ENCODE data around the gene ATP1B1.
A peak's percentile ranks its signal among the peaks of the same experiment; 100 is the strongest.

Gene ATP1B1

DNA sequence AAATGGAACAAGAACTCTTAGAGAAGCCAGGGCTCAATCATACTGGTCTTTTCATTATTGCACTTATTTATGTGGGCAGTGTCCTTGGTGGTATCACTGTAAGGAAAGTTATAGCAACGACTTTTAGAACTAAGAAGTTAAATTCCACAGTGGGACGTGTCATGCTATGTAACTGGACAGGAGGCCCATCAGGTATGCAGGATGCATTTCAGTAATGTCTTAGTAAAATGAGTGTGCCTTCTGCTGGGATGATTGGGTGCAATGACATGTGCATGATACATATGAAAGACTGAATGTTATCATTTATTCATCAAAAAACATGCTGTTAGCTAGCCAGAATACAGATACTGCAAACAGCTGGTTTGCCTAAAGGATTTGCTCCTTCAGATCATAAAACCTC is 6.9 kb upstream of the ATP1B1 start:
- DNase-seq: no peak
- H3K79me2 ChIP-seq (ENCODE audit: control insufficient read depth, insufficient read depth, low read length): no peaks in the 10 kb centered on the region
- no peak overlapping the region for H4K5ac ChIP-seq (ENCODE audit: low read length)
- no peak overlapping the region for H3K4me2 ChIP-seq (ENCODE audit: low read length)
- no peaks in the 10 kb centered on the region for H3K79me1 ChIP-seq (ENCODE audit: low read length)
- no peak overlapping the region for H4K8ac ChIP-seq (ENCODE audit: low read depth, low read length)
- no peak overlapping the region for H2BK120ac ChIP-seq (ENCODE audit: low read depth, low read length)
- H3K36me3 ChIP-seq (ENCODE audit: control insufficient read depth, insufficient read depth, low read length): no peaks in the 10 kb centered on the region
- H3K27ac ChIP-seq (ENCODE audit: low read depth, low read length): no peak overlapping the region
- no peak overlapping the region for H2AK5ac ChIP-seq (ENCODE audit: low read length)
- no peak overlapping the region for H3K23ac ChIP-seq (ENCODE audit: low read length)
- H3K56ac ChIP-seq (ENCODE audit: low read length): no peak overlapping the region
- no peak overlapping the region for H3K18ac ChIP-seq (ENCODE audit: low read length)
- no CpG with 5 or more reads among the region's 2 CpGs for WGBS (ENCODE audit: extremely low coverage, insufficient coverage, low lambda C conversion rate)
- H2BK15ac ChIP-seq (replicated peaks; ENCODE audit: low read depth): no peak overlapping the region
- H3K4ac ChIP-seq (ENCODE audit: low read depth, low read length): no peak overlapping the region
- no peak overlapping the region for H3K9ac ChIP-seq (ENCODE audit: low read length)
- no peaks in the 10 kb centered on the region for H3K27me3 ChIP-seq (ENCODE audit: insufficient read depth, low read length, poor library complexity)
- peaks cover 1% of the 10 kb centered on the region for H3K4me1 ChIP-seq (ENCODE audit: control insufficient read depth, low read depth, low read length)
- no peak overlapping the region for H2BK5ac ChIP-seq (ENCODE audit: low read length)
- no peak overlapping the region for H3K4me3 ChIP-seq (ENCODE audit: low read length)

DNA sequence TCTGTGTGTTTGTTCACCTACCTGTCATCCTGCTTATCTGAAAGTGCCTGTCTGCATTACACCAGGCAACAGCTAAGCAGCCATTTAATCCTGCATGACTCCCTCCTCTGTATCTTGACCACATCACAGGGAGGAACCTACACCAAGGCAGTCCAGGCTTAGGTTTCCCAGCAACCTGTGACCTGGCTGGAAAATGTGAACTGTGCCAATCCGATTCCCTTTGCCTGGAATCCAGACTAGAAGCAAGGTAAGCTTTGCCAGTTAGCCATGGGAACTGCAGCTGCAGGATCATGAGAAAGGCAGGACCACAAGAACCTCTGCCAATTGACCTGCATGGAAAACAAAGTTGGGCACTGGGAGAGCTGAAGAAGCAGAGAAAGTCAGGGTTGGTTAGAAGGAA is 6.3 kb upstream of the ATP1B1 start:
- Histone ChIP-seq H3K79me2 (ENCODE audit: control insufficient read depth, insufficient read depth, low read length) (no peaks in the 10 kb centered on the region), H3K27me3 (ENCODE audit: insufficient read depth, low read length, poor library complexity) (no peaks in the 10 kb centered on the region), H3K4ac (ENCODE audit: low read depth, low read length) (no peak overlapping the region), H2BK15ac (replicated peaks; ENCODE audit: low read depth) (no peak overlapping the region), H2BK5ac (ENCODE audit: low read length) (no peak overlapping the region), H3K23ac (ENCODE audit: low read length) (peak overlapping the region; percentile 19), H3K56ac (ENCODE audit: low read length) (no peak overlapping the region), H3K79me1 (ENCODE audit: low read length) (no peaks in the 10 kb centered on the region), H3K18ac (ENCODE audit: low read length) (no peak overlapping the region), H2BK120ac (ENCODE audit: low read depth, low read length) (no peak overlapping the region), H2AK5ac (ENCODE audit: low read length) (no peak overlapping the region), H3K36me3 (ENCODE audit: control insufficient read depth, insufficient read depth, low read length) (no peaks in the 10 kb centered on the region), H4K5ac (ENCODE audit: low read length) (no peak overlapping the region), H4K8ac (ENCODE audit: low read depth, low read length) (no peak overlapping the region), H3K9ac (ENCODE audit: low read length) (no peak overlapping the region), H3K27ac (ENCODE audit: low read depth, low read length) (no peak overlapping the region), H3K4me3 (ENCODE audit: low read length) (no peak overlapping the region), H3K4me1 (ENCODE audit: control insufficient read depth, low read depth, low read length) (peaks cover 1% of the 10 kb centered on the region), H3K4me2 (ENCODE audit: low read length) (no peak overlapping the region)
- no peak for DNase-seq
- WGBS (ENCODE audit: extremely low coverage, insufficient coverage, low lambda C conversion rate): no CpG with 5 or more reads among the region's 1 CpG

DNA sequence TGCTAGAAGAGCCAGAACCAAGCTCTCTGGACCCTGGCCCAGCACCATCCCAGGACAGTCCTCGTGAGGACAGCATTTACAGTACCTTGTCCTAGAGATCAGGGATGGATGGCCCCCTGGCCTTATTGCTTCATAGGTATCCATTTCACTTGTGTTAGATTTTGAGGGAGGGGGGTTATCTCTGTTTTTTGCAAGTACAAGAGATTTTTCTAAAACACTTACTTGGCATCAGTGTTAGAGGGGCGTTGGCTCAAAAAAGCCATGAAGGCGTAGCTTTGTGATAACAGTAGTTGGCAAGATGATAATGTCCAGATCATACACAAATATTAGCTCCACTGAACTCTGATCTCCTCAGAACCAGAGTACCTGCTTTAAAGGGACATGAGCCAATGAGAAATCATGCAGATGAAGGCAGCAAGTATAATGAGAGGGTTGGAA is 5.8 kb upstream of the ATP1B1 start:
- Histone ChIP-seq H3K27ac (ENCODE audit: low read depth, low read length) (no peak overlapping the region), H3K79me1 (ENCODE audit: low read length) (no peaks in the 10 kb centered on the region), H3K4me3 (ENCODE audit: low read length) (no peak overlapping the region), H4K8ac (ENCODE audit: low read depth, low read length) (no peak overlapping the region), H3K4ac (ENCODE audit: low read depth, low read length) (no peak overlapping the region), H2BK5ac (ENCODE audit: low read length) (no peak overlapping the region), H4K5ac (ENCODE audit: low read length) (no peak overlapping the region), H3K79me2 (ENCODE audit: control insufficient read depth, insufficient read depth, low read length) (no peaks in the 10 kb centered on the region), H2BK15ac (replicated peaks; ENCODE audit: low read depth) (no peak overlapping the region), H3K9ac (ENCODE audit: low read length) (no peak overlapping the region), H3K18ac (ENCODE audit: low read length) (no peak overlapping the region), H3K4me1 (ENCODE audit: control insufficient read depth, low read depth, low read length) (peaks cover 1% of the 10 kb centered on the region), H3K23ac (ENCODE audit: low read length) (peak overlapping the region; percentile 19), H3K36me3 (ENCODE audit: control insufficient read depth, insufficient read depth, low read length) (no peaks in the 10 kb centered on the region), H2BK120ac (ENCODE audit: low read depth, low read length) (no peak overlapping the region), H3K4me2 (ENCODE audit: low read length) (no peak overlapping the region), H2AK5ac (ENCODE audit: low read length) (no peak overlapping the region), H3K56ac (ENCODE audit: low read length) (no peak overlapping the region), H3K27me3 (ENCODE audit: insufficient read depth, low read length, poor library complexity) (no peaks in the 10 kb centered on the region)
- no CpG with 5 or more reads among the region's 3 CpGs for WGBS (ENCODE audit: extremely low coverage, insufficient coverage, low lambda C conversion rate)
- no peak for DNase-seq

DNA sequence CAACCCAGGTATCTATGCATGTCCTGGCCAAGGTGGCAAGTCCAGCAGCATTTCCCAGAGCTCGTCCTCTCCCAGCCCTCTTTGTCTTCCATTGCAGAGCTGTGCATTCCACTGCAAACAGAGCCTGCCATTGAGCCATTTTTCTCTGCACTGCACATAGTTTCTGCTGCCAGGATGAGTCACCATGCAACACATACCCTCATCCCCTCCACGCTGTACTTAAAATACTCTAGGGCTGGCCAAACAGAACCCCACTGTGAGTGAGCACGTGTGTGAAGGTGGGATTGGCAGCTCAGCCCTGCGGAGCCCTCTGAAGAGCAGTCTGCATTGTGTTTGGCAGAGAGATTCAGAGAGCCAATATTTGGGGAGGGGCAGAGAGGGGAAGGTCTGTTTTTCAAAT is 3.9 kb upstream of the ATP1B1 start:
- Histone ChIP-seq H3K79me2 (ENCODE audit: control insufficient read depth, insufficient read depth, low read length) (peaks cover 8% of the 10 kb centered on the region), H3K27ac (ENCODE audit: low read depth, low read length) (no peak overlapping the region), H3K9ac (ENCODE audit: low read length) (no peak overlapping the region), H4K8ac (ENCODE audit: low read depth, low read length) (no peak overlapping the region), H3K23ac (ENCODE audit: low read length) (no peak overlapping the region), H2BK120ac (ENCODE audit: low read depth, low read length) (no peak overlapping the region), H4K5ac (ENCODE audit: low read length) (no peak overlapping the region), H3K27me3 (ENCODE audit: insufficient read depth, low read length, poor library complexity) (no peaks in the 10 kb centered on the region), H3K36me3 (ENCODE audit: control insufficient read depth, insufficient read depth, low read length) (no peaks in the 10 kb centered on the region), H2BK15ac (replicated peaks; ENCODE audit: low read depth) (no peak overlapping the region), H3K4me3 (ENCODE audit: low read length) (no peak overlapping the region), H3K79me1 (ENCODE audit: low read length) (peaks cover 2% of the 10 kb centered on the region), H3K56ac (ENCODE audit: low read length) (no peak overlapping the region), H2AK5ac (ENCODE audit: low read length) (no peak overlapping the region), H3K4me1 (ENCODE audit: control insufficient read depth, low read depth, low read length) (peaks cover 1% of the 10 kb centered on the region), H3K4me2 (ENCODE audit: low read length) (no peak overlapping the region), H2BK5ac (ENCODE audit: low read length) (no peak overlapping the region), H3K4ac (ENCODE audit: low read depth, low read length) (no peak overlapping the region), H3K18ac (ENCODE audit: low read length) (no peak overlapping the region)
- WGBS (ENCODE audit: extremely low coverage, insufficient coverage, low lambda C conversion rate): no CpG with 5 or more reads among the region's 4 CpGs
- no peak for DNase-seq

DNA sequence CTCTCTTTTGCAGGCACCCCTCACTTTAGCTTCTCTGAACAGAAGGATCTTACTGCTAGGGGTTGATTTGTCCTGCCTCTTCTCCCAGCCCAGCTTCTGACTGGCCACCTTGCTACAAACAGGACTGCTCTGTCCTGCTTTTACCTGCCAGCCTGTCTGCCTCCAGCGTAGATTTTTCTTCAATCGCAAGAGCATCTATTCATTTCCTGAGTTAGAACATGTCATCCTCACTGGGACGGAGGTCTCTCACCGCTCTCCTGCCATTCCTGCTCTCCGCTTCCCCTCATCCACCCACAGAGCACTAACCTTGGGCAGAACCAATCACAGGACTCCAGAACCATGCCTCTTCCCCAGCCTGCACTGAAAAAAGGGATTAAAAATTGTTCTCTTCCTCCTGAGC is 3.5 kb upstream of the ATP1B1 start:
- Histone ChIP-seq H4K8ac (ENCODE audit: low read depth, low read length) (no peak overlapping the region), H3K18ac (ENCODE audit: low read length) (no peak overlapping the region), H3K56ac (ENCODE audit: low read length) (no peak overlapping the region), H2BK15ac (replicated peaks; ENCODE audit: low read depth) (no peak overlapping the region), H3K79me1 (ENCODE audit: low read length) (peaks cover 4% of the 10 kb centered on the region), H2BK5ac (ENCODE audit: low read length) (no peak overlapping the region), H3K4me3 (ENCODE audit: low read length) (no peak overlapping the region), H3K36me3 (ENCODE audit: control insufficient read depth, insufficient read depth, low read length) (no peaks in the 10 kb centered on the region), H4K5ac (ENCODE audit: low read length) (no peak overlapping the region), H3K79me2 (ENCODE audit: control insufficient read depth, insufficient read depth, low read length) (peaks cover 12% of the 10 kb centered on the region), H3K4me2 (ENCODE audit: low read length) (no peak overlapping the region), H2AK5ac (ENCODE audit: low read length) (no peak overlapping the region), H3K27me3 (ENCODE audit: insufficient read depth, low read length, poor library complexity) (no peaks in the 10 kb centered on the region), H3K27ac (ENCODE audit: low read depth, low read length) (no peak overlapping the region), H3K4ac (ENCODE audit: low read depth, low read length) (no peak overlapping the region), H3K4me1 (ENCODE audit: control insufficient read depth, low read depth, low read length) (peaks cover 1% of the 10 kb centered on the region), H3K9ac (ENCODE audit: low read length) (no peak overlapping the region), H3K23ac (ENCODE audit: low read length) (no peak overlapping the region), H2BK120ac (ENCODE audit: low read depth, low read length) (no peak overlapping the region)
- no CpG with 5 or more reads among the region's 5 CpGs for WGBS (ENCODE audit: extremely low coverage, insufficient coverage, low lambda C conversion rate)
- DNase-seq: no peak

DNA sequence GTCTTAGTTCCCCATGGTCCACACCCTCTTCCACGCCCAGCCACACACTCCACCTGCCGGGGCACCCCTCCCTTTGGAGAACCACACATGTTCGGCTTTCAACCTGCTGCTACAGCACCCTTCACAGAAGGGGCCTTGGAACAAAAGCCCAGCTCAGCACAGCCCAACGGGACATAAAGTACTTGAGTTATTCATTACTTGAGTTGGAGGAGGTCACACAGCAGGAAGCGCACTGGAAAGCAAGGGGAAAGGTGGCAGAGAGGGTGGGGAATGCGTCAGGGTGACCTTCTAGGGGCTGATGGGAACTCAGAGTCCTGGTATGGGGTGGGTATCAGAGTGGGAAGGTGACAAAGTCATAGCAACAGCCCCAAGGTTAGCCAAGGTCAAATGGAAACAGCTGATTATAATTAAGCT is 3.0 kb upstream of the ATP1B1 start:
- H3K4me1 ChIP-seq (ENCODE audit: control insufficient read depth, low read depth, low read length): peaks cover 2% of the 10 kb centered on the region
- H3K27me3 ChIP-seq (ENCODE audit: insufficient read depth, low read length, poor library complexity): no peaks in the 10 kb centered on the region
- no peak for DNase-seq
- no peak overlapping the region for H2BK5ac ChIP-seq (ENCODE audit: low read length)
- H3K4me2 ChIP-seq (ENCODE audit: low read length): no peak overlapping the region
- H4K5ac ChIP-seq (ENCODE audit: low read length): no peak overlapping the region
- H4K8ac ChIP-seq (ENCODE audit: low read depth, low read length): no peak overlapping the region
- H3K27ac ChIP-seq (ENCODE audit: low read depth, low read length): no peak overlapping the region
- H3K18ac ChIP-seq (ENCODE audit: low read length): no peak overlapping the region
- no peak overlapping the region for H2BK15ac ChIP-seq (replicated peaks; ENCODE audit: low read depth)
- H2AK5ac ChIP-seq (ENCODE audit: low read length): no peak overlapping the region
- peaks cover 5% of the 10 kb centered on the region for H3K79me1 ChIP-seq (ENCODE audit: low read length)
- no peak overlapping the region for H3K4ac ChIP-seq (ENCODE audit: low read depth, low read length)
- no peaks in the 10 kb centered on the region for H3K36me3 ChIP-seq (ENCODE audit: control insufficient read depth, insufficient read depth, low read length)
- no peak overlapping the region for H3K23ac ChIP-seq (ENCODE audit: low read length)
- H3K4me3 ChIP-seq (ENCODE audit: low read length): no peak overlapping the region
- H3K79me2 ChIP-seq (ENCODE audit: control insufficient read depth, insufficient read depth, low read length): peaks cover 17% of the 10 kb centered on the region
- no peak overlapping the region for H2BK120ac ChIP-seq (ENCODE audit: low read depth, low read length)
- no peak overlapping the region for H3K56ac ChIP-seq (ENCODE audit: low read length)
- no CpG with 5 or more reads among the region's 6 CpGs for WGBS (ENCODE audit: extremely low coverage, insufficient coverage, low lambda C conversion rate)
- H3K9ac ChIP-seq (ENCODE audit: low read length): no peak overlapping the region

Data from mesendoderm (in vitro differentiated cells).